GM06990 (cell line): ENCODE data around the gene MTMR2.
"Not testable (repeated sequence)": the region's sequence is repeated elsewhere in the genome, so short reads cannot be mapped to it uniquely, and the experiment has no call there.

ENCODE experiments used
- DNase-seq: peaks from one replicate; pipeline ENCODE4 v3.0.0-alpha.2; 2011; ENCODE audit not compliant: insufficient read length; ENCODE audit errors: extremely low read depth
- H3K27me3 ChIP-seq: replicated peaks from 2 replicates; pipeline ENCODE4 v1.6.0; 2011; ENCODE audit warnings: low read length; ENCODE audit not compliant: control insufficient read depth, insufficient read depth
- H3K36me3 ChIP-seq: 2 replicates; pipeline ENCODE4 v1.5.1; 2011; ENCODE audit warnings: low read length; ENCODE audit not compliant: control insufficient read depth, insufficient read depth
- H3K4me3 ChIP-seq: replicated peaks from 2 replicates; pipeline ENCODE4 v1.5.1; 2011; ENCODE audit warnings: low read depth, mild to moderate bottlenecking, control low read depth, low read length
- TF ChIP-seq, protein P1 (sequence below): IDR thresholded peaks from 2 replicates; pipeline ENCODE4 v1.5.1; 2011; ENCODE audit warnings: low read length, control low read depth, mild to moderate bottlenecking, inconsistent platforms; ENCODE audit not compliant: insufficient read depth, poor library complexity, severe bottlenecking

Gene MTMR2

GRCh38 chr11:95863486-95864140 lies 60.3 kb downstream of the MTMR2 start:
- Histone ChIP-seq H3K36me3 (no peaks in the 10 kb centered on the region; the same call in 1 of the 2 replicates), H3K27me3 (no peaks in the 10 kb centered on the region), H3K4me3 (no peak overlapping the region)
- TF ChIP-seq, protein P1, sequence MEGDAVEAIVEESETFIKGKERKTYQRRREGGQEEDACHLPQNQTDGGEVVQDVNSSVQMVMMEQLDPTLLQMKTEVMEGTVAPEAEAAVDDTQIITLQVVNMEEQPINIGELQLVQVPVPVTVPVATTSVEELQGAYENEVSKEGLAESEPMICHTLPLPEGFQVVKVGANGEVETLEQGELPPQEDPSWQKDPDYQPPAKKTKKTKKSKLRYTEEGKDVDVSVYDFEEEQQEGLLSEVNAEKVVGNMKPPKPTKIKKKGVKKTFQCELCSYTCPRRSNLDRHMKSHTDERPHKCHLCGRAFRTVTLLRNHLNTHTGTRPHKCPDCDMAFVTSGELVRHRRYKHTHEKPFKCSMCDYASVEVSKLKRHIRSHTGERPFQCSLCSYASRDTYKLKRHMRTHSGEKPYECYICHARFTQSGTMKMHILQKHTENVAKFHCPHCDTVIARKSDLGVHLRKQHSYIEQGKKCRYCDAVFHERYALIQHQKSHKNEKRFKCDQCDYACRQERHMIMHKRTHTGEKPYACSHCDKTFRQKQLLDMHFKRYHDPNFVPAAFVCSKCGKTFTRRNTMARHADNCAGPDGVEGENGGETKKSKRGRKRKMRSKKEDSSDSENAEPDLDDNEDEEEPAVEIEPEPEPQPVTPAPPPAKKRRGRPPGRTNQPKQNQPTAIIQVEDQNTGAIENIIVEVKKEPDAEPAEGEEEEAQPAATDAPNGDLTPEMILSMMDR: no peak
- no peak for DNase-seq

GRCh38 chr11:95860024-95860423 lies 63.9 kb downstream of the MTMR2 start:
- H3K36me3 ChIP-seq, DNase-seq, H3K27me3 ChIP-seq, H3K4me3 ChIP-seq: not testable (repeated sequence)

DNA sequence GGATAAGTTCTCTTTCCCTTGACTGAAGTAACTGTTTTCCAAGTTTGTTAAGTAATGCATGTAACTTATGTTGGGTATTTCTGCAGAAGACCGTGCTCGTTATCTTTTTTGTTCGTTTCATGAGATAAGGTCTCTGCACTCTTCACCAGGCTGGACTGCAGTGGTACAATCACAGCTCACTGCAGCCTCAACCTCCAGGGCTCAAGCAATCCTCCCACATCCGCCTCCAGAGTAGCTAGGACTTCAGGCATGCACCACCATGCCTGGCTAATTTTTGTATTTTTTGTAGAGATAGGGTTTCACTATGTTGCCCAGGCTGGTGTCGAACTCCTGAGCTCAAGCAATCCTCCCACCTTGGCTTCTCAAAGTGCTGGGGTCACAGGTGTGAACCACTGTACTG lies 69.5 kb downstream of the MTMR2 start:
- not testable (repeated sequence) for H3K4me3 ChIP-seq, H3K36me3 ChIP-seq, H3K27me3 ChIP-seq, DNase-seq

- no peak for DNase-seq
- Histone ChIP-seq H3K4me3 (no peak overlapping the region), H3K36me3 (no peaks in the 10 kb centered on the region), H3K27me3 (no peaks in the 10 kb centered on the region)
- TF ChIP-seq, protein P1: no peak
These were observed 70.0 kb downstream of the MTMR2 start for GRCh38 chr11:95853862-95854261.

- TF ChIP-seq, protein P1: no peak
- Histone ChIP-seq H3K27me3 (no peaks in the 10 kb centered on the region), H3K4me3 (no peak overlapping the region), H3K36me3 (no peaks in the 10 kb centered on the region)
- DNase-seq: no peak
These were observed 70.8 kb downstream of the MTMR2 start for GRCh38 chr11:95853138-95853537.

DNA sequence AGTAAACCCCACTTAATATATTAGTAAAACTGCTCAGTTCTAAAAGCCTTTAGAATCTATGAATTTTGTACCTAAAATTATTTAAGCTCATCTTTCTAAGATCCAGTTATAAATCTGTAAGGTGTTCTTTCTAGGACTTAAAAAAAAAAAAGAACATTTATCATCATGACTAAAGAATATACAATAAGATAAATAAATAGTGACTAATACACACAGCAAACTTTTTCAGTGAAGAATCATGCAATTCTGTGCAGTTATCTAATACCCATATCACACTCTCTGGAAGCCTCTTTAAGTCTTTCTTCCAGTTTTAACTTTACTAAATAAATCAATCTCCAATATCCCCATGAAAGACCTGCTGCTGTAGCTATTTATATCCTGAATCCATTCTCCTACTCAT lies 73.8 kb downstream of the MTMR2 start:
- Histone ChIP-seq H3K27me3 (no peaks in the 10 kb centered on the region), H3K36me3 (peaks cover 1% of the 10 kb centered on the region; the same call in 1 of the 2 replicates), H3K4me3 (no peak overlapping the region)
- no peak for DNase-seq
- TF ChIP-seq, protein P1: no peak
